Erythroblast (primary cell): Measurements from ENCODE around the gene NPC1.

ENCODE experiments used
- GATA1 ChIP-seq: IDR thresholded peaks from 2 replicates; pipeline ENCODE4 v1.6.1; 2011; ENCODE audit warnings: low read depth, mild to moderate bottlenecking, control low read depth, low read length, moderate library complexity
- POLR2A ChIP-seq: IDR thresholded peaks from 2 replicates; pipeline ENCODE4 v1.6.1; 2011; ENCODE audit warnings: mild to moderate bottlenecking, low read length

DNA sequence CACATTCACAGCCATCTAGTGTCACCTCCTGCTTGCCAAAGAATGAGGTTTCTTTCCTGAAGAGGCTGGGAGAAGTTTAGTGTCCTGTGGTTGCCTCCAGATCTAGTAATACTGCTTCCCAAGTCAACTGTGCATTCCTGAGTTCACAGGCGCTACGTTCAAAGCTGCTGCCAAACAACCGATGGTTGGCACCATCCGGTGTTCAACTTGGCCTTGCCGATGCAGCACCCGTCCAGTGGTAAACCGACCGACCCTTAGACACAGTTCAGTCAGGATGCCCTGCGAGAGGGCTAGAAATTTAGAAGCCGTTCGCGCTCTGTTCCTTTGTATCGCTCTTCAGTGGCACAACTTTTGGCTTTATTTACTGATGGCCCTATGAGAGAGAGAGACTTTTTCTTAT is 54.4 kb downstream of the NPC1 start:
- TF ChIP-seq POLR2A (no peak), GATA1 (no peak)
